HG02943 (cell line): ENCODE data around the gene TTC28.

Experiments
- ATAC-seq: cut with Tn5 transposase; IDR thresholded peaks from one replicate; pipeline ENCODE4 v1.9.1; 2021; ENCODE audit warnings: mild to moderate bottlenecking, low read depth, moderate library complexity; ENCODE audit not compliant: unreplicated experiment

Gene TTC28

DNA sequence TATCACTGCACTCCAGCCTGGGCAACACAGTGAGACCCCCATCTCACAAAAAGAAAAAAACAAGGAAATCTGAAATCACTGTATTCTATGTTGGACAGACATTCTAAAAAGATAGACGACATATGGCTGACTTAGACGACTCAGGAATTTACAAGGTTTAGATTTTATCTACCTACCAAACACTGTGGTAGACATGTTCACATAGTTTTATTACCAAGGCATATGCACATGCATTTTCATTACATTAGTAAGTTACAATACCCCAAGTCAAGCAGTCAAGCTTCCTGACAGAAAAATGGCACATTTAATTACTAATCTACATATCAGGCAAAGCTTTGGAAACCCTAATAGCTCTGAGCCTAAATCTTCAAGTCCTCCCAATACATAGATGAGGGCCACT lies 262.2 kb downstream of the TTC28 start:
- no peak for ATAC-seq

DNA sequence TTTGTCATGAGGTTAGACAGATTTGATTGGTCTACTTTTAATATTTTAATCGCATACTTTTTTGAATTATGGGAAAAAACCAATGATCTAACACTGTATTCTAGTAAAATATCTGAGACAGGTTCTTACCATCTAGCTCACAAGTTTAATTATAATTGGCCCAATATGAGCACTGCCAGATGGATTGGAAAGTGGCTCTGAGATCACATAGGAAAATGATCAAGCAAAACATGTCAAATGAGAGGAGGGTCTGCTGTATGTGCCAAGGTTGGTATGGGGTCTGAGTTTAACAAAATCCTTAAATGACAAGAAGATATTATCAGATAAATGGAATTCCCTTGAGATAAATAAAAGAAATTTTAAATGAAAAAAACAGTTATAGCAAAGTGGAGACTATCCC lies 264.7 kb downstream of the TTC28 start:
- ATAC-seq: no peak

DNA sequence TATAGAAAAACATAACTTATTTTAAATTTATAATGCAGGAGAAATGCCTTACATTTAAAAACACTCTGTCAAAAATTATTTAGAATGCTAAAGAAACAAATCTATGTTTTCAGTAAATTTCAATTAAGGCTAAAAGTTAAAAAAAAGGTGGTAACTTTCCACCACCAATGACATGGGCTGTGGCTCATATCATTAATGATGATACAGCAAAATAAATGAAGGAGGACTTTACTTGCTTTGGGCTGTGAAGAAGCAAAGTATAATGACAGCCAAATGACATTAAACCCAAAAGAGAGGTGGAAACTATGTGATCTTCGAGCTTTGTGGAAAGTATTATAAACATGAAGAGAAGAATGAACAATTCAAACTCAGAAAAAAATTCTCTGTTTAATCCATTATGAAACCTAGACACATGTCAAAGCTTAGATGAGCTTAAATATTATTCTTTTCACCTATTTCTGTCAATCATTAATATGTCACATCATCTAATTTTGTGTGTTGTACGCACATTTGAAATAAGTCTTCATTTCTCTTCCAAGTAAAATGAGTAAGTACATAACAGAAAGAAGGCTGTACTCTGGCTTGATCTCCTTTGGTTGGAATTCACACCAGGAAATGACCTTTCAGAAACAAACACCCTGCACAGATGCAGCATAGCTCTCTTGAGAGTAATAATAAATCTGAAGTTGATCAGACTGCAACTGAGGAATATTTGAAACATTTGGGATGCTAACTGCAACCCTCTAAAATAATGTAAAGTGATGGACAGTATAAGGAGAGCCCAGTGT lies 265.8 kb downstream of the TTC28 start:
- ATAC-seq: no peak

DNA sequence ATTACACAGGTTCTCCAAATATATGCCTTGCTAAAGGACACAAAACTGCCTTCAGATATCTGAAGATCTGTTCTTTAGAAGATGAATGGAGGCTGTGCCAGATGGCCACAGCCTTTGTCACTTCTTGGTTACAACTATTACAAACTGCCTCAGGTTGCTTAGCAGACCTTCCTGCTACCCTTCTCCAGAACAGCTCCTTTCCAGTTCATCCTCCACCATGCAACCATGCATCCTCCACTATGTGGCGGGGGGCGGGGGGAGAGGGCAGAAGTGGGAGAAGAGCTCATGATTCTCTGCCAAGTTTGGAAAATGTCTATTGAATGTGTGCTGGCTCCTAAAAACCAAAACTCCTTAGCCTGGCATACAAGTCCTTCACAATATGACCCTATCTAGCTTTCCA lies 267.5 kb downstream of the TTC28 start:
- no peak for ATAC-seq

DNA sequence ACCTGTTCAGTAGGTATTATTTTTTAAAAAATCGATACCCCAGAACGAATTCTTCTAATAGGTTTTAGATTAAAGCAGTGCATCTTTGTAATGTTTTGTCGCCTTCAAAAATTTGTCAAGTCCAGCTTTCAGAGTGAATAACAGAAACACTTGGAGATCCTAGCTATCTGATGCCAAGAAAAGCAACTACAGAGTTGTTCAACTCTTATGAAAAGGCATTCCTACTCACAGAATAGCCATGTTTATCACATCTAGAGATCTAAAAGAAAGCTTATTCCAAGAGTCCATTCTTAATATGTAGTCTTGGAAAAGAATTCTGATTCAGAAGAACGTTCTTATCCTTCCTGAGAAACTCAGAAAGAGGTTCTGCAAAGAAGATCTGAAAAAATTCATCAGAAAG lies 268.5 kb downstream of the TTC28 start:
- ATAC-seq: no peak

DNA sequence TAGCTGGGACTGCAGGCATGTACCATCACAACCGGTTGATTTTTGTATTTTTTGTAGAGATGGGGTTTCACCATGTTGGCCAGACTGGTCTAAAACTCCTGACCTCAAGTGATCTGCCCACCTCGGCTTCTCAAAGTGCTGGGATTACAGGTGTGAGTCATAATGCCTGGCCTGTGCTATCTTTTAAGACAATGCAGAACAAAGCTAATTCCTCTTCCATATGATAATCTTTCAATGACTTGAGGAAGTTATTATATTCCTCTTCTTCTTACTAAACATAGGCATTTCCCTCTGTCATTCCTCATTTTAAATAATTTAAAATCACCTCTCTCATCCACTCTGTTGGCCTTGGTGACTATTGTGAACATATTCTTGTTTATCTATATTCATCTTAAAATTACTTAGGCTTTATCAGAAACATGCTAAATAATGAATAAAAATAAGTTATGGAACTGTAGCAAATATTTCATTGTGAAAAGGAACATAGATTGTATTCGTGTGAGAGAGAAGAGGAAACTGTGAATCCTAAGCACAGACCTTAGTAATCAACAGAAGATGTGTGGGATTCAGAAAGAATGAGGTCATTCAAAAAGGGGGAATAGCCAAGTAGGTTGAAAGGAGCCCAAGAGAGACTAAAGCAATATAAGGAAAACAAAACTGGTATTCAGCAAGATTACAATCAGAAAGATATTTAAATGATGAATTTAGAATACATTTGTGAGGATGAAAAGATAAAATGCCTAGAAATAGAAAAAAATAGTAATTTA lies 269.4 kb downstream of the TTC28 start:
- ATAC-seq: no peak

DNA sequence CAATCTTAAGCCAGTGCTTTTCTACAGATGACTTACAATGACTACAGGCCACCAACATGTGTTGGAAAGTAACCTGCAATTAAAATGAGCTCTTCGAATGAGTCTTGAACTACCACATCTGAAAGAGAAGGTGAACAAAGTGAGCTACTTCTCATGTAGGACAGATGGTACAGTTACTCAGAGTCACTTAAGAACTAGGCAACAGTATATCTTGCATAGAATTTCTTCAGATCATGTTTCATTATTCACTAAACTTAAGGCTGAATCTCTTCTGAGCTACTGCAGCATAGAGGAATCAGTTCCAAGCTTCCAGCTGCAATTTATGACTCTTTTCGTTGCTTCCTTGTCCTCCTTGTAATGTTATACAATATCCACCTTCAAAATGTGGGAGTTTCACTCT lies 270.9 kb downstream of the TTC28 start:
- ATAC-seq: no peak

DNA sequence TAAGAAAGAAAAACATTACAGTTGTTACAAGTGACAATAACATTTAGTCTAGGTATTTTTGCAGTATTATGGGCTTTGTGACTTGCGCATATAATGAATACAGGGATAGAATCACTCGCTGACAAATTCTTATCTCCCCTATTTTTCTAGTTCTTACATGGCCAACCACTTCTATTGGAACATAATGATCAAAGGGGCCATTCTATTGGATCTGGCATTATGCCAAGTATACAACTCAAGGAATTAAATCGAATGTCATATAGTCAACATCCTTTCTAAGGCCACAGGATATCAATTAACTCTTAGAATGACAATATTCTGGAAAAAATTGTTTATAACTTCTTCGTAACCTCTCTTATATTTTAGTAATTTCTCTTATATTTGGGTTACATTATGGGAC lies 272.0 kb downstream of the TTC28 start:
- ATAC-seq: no peak

DNA sequence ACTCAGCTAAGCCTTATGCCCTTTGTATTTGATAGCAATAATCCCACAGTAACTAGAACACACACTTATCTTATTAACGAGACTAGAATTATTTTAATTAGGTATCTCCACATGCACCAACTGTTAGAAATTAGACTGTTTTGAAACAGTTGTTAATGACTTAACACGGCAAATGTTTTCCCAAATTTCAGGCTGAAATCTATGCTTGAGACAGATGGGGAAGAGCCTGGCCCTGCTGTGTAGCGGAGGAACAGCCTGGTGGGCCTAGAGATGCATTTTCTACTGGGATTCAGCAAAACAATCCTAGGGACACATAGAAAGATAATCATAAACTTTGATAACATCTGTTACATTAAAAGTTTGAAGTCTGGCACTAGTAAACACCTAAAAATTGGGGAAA lies 273.4 kb downstream of the TTC28 start:
- ATAC-seq: no peak

DNA sequence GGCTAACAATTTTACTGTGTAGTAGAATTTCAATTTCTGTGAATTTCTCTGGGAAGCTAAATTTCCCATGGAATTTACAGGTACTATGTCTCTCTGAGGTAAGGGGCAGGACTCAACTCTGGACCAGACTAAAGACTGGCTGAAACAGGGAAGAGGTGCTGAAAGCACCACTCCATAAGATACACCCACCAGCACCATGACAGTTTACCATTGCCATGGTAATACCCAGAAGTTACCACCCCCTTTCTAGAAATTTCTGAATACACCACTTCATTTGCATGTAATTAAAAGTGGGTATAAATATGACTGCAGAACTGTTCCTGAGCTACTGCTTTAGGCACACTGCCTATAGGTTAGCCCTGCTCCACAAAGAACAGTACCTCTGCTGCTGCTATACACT lies 274.1 kb downstream of the TTC28 start:
- ATAC-seq: no peak

DNA sequence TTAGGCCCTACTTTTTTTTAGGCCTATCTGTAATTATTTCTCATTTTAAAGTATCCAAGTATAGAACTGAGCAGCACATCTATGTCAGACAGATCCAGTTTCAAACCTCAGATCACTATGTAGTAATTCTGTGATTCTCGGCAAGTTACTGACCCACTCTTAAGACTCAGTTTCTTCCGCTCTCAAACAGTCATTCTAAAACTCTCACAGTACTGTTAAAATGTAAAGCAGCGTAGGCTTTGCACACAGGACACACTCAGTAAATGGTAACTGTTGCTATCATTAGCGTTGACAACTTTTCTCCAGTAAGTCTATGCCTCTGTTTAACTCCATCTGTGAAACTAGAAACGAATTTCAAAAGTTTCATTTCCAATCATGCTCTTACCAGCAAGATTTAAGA lies 277.1 kb downstream of the TTC28 start:
- no peak for ATAC-seq

DNA sequence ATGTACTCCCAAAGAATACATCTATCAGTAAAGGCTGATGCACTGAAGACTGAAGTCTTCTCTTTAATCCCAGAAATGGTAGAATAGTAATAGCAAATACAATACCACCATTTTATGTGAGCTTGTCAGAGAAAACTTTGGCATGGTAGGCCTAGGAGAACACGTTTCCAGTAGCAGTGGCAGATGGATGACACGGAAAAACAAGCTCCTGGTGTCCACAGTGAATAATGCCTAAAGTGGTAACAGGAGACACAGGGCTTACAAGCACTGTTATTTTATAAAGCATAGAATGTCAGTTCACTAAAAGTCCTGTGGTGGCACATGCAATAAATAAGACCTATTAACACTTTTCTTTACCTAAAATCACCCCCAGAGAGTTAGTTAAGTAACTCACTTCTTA lies 277.6 kb downstream of the TTC28 start:
- no peak for ATAC-seq

DNA sequence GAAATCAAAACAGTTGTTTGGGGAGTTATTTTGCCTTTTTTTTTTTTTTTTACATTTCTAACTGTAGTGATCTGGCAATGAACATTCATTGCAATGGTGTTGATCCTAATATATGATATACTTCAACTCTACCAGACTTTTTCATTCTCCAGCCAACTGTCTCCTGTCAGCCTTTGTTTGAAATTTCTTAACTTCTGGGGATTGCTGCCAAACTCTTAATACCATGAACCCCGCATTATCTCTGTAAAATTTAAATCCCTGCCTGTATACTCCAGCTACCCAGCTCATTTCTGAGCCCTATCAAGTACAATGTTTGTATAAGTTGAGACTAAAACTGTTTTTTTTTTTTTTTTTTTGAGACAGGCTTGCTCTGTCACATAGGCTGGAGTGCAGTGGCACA lies 280.7 kb downstream of the TTC28 start:
- ATAC-seq: no peak

DNA sequence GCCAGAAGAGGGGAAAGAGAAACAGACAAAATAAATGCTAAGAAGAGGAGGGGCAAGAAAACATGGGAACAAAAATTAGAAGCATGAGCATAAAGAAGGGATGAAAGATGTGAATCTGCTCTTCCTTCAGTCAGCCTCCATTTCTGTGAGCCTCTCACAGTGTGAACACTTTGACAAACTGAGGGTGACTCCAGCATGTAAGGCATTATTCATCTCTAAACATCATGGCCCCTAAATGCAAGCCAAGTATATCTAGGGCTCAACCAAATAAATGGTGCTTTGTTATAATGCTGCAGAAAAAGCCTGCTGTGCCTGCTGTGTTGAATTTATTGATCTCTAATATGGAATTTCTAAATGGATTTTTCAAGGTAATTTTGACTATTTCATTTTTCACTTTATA lies 281.3 kb downstream of the TTC28 start:
- no peak for ATAC-seq

DNA sequence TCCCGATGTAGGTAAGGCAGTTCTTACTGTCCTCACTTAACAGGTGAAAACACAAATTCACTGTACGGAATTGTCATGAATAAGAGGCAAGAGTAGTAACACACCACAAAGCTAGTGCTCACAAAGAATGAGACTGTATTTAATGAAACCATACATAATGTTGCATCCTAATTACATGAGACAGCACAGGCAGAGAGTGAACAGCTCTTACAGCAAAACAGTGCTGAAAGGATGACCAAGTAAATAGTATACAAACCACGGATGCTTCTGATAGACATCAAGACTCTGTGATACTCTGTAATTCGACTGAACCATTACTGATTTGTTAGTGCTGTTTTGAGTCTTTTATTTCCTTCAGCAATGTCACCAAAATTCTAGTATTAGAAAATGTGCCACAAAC lies 282.3 kb downstream of the TTC28 start:
- ATAC-seq: no peak

DNA sequence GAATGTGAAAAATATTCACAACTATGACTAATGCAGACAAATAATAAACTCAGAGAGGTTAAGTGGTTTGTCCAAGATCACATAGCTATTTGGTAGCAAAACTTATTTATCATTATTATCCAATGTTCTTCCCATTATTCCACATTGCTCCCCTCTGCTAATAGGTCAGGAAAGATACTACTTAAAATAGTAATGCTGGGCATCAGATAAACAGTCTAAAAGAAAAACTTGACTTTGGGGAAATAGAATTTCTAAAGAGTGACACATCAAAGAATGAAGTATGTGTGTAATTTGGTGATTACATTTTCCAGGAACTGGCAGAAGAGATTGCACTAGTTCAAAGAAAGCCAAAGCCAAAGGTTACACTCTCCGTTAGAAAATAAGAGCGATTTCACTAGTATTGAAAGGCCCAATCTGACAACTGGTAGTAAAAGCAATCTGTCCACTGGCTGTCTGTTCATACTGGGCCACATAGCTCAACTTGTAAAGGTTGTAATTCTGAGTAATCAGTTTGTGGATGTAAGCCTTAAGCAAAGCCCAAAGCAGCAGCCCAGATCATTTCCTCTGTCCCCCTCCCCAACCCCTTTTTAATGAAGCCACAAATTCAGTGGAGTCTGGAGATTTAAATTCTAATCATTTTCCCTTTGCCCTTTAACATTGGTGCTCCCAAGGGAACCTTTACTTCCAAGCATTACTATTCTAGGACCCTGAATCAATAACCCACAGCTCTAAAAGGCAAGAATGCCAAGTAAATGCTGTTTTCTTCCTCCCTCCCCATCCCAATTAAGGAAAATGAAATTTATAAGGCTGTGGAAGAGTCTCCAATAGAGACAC lies 283.5 kb downstream of the TTC28 start:
- ATAC-seq: no peak

DNA sequence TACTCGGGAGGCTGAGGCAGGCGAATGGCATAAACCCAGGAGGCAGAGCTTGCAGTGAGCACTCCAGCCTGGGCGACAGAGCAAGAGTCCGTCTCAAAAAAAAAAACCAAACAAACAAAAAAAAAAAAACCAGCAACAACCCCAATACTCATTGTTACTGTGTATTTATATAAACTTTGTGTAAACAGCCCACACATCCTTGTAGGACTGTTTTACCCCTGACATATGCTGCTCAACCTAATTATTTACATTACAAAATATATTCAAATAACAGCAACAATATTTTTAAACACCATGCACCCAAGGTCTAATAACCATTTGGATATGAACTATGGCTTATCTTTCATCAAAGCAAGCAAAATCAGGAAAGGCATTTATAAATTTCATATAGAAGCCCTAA lies 284.1 kb downstream of the TTC28 start:
- no peak for ATAC-seq

DNA sequence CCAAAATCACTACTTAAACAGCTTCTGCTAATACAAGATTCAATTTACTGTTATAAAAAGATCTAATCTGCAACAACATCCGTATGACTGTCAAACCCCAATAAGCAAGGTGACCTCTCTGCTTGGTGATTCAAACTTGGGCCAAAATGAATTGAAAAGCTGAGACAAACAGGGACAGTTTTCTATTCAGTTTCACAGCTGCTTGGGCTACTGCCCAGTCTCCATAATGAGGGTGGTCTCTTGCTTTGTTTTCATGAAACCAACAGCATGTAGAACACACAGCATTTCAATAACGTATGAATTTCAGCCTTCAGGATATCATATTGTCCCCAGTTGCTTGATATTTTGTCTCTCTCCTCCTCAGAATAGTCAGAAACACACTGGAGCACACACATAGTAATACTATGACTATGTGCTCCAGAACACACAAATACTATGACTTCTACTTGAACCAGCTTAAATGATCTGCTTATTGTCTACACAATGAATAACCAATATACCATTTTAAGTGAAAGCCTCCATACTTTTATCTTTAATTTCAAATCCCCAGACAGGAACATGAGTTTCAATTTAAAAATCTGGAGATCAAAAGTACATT lies 285.0 kb downstream of the TTC28 start:
- no peak for ATAC-seq

DNA sequence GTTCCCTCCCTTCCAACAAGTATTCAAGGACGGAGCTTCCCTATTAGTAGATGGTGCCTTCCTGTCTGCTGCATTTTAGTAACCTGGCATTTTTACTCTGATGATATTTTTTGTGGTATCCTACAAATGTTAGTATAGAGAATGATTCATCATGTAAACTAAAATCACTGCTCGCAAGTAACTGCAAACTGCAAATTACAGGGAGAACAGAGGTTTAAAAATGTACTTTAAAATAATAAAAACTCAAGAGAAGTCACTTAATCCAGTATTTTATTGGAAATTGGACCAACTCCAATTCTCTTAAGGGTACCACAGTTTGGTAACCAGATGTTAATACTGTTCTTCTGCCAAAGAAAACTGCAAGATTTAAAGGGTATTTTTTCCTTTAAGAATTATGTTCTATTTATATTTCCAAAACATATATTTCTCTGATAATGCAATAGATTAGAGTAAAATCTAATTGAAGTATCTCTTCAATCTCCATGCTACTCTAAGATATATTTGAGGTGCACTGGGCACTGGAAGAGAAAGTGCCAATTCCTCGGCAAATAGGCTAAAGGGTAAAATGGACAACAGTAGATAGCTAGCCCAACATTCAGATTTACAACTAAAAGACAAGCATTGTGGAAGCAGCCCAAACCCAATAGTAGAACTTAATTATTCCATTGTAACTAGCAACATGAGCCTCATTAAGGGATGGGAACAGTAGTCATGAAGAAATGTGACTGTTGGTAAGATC lies 298.0 kb downstream of the TTC28 start:
- ATAC-seq: no peak

DNA sequence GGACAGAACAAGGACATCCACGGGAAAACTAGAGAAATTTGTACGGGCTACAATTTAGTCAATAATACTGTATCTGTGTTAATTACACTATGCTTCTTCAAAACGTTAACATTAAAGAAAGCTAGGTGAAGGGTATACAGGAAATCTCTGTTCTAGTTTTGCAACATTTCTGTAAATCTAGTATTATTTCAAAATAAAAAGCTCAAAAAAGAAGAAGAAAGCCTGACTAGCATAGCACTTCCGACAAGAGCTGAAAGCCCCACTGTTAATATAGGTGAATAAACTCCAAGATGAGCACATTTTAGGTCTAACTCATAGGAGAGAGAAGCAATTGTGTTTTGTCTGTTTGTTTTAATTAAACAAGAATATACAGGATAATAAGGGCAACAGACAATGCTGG lies 299.7 kb downstream of the TTC28 start:
- no peak for ATAC-seq
